HepG2 (cell line): ENCODE measurements around the gene BTG2. TPM values are rescaled to one million over a fixed set of nuclear protein-coding genes. Genes with fewer than 3 reads are reported as not detected.

Source experiments
- AHR ChIP-seq: IDR thresholded peaks from 2 replicates; pipeline ENCODE4 v1.6.1; 2018; ENCODE audit warnings: missing genetic modification reagents, missing compliant biosample characterization
- MTF1 ChIP-seq: sonication (generic); formaldehyde crosslinking; IDR thresholded peaks from 2 replicates; pipeline ENCODE4 v1.5.0; 2020; ENCODE audit warnings: missing genetic modification reagents
- YEATS4 ChIP-seq: sonication (generic); formaldehyde crosslinking; IDR thresholded peaks from 2 replicates; pipeline ENCODE4 v1.4.0; 2020; ENCODE audit warnings: missing genetic modification reagents, borderline replicate concordance
- polyA plus RNA-seq, 8 experiments: library from polyadenylated mRNA; depleted of rRNA in 3 of 8; stranded (reverse) in 7 of 8; unstranded in 1 of 8; fragments of >200 nt; fragmentation: Illumina TruSeq in 4 of 8; extraction: Trizol in 4 of 8; gene quantifications; 2 replicates each; pipeline versions ENCODE4 v1.2.1 to v1.2.3, GENCODE V29; 2011 to 2016; ENCODE audit warnings: low read depth in 4 of 8, missing spikeins in 1 of 8, mixed read lengths in 1 of 8; ENCODE audit not compliant: insufficient read depth in 1 of 8
- total RNA-seq, 5 experiments: library from RNA; depleted of rRNA; stranded (reverse); fragments of >200 nt; fragmentation: Illumina TruSeq; extraction: Trizol; gene quantifications; 2 replicates each; pipeline ENCODE4 v1.2.3, GENCODE V29; 2016; ENCODE audit warnings: low read depth in 1 of 5
- TF ChIP-seq, protein P1 (sequence below): sonication (generic); formaldehyde crosslinking; conservative IDR thresholded peaks from 2 replicates; pipeline ENCODE4 v1.4.0; 2020; ENCODE audit warnings: mild to moderate bottlenecking, missing genetic modification reagents, moderate library complexity
- TF ChIP-seq, protein P2 (sequence below), 2 experiments: IDR thresholded peaks; 2 replicates each; pipeline ENCODE4 v1.6.1; 2011 to 2012; ENCODE audit warnings: low read length in 2 of 2, borderline replicate concordance in 1 of 2, low read depth in 1 of 2, mild to moderate bottlenecking in 1 of 2, moderate library complexity in 1 of 2
- TF ChIP-seq, protein P3 (sequence below): sonication (generic); formaldehyde crosslinking; IDR thresholded peaks from 2 replicates; pipeline ENCODE4 v1.9.0; 2022; ENCODE audit warnings: missing genetic modification reagents, mild to moderate bottlenecking, borderline replicate concordance
- TF ChIP-seq, protein P4 (sequence below): sonication (generic); formaldehyde crosslinking; IDR thresholded peaks from 2 replicates; pipeline ENCODE4 v1.5.1; 2020; ENCODE audit warnings: mild to moderate bottlenecking, missing genetic modification reagents, moderate library complexity
- TF ChIP-seq, protein P5 (sequence below): sonication (generic); formaldehyde crosslinking; IDR thresholded peaks from 2 replicates; pipeline ENCODE4 v1.4.0; 2020; ENCODE audit warnings: mild to moderate bottlenecking, missing genetic modification reagents

BTG2 gene
- total and polyA plus RNA-seq, 2 of the 13 experiments (the other 11 are each of a cell fraction or from before 2014, with no cell fraction given), result 13.6 to 18.3 TPM

DNA sequence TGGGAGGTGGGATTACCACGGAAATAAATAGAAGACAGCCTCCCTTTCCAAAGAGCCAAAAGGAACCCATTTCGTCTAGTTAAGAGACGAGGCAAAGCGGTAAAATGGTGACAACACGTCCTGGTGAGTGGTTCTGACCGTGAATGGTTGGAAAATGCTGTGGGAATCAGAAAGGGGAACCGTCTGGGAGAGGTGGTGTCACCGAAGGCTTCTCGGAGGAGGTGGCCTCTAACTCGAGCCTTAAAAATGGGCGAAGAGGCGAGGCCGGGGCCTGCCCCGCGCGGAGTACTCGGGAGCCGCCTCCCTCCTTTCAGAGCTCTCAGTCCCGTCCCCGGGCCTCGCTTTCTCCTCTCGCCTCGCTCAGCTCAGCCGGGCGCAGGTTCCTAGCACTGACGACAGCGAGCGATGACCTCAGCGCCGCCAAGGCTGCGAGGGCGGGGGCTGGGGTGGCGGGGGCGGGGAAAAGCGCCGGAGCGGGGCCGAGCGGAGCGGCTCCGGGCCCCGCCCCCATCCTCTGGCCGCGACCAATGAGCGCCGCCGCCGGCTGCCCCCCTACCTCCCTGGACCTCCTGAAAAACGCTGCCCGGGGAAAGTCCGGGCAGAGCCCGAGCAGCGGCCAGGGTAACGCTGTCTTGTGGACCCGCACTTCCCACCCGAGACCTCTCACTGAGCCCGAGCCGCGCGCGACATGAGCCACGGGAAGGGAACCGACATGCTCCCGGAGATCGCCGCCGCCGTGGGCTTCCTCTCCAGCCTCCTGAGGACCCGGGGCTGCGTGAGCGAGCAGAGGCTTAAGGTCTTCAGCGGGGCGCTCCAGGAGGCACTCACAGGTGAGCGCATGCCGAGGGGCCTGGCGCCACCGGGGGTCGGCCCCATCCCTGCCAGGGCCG lies at the start of gene BTG2 (continued):
- TF ChIP-seq, protein P1, sequence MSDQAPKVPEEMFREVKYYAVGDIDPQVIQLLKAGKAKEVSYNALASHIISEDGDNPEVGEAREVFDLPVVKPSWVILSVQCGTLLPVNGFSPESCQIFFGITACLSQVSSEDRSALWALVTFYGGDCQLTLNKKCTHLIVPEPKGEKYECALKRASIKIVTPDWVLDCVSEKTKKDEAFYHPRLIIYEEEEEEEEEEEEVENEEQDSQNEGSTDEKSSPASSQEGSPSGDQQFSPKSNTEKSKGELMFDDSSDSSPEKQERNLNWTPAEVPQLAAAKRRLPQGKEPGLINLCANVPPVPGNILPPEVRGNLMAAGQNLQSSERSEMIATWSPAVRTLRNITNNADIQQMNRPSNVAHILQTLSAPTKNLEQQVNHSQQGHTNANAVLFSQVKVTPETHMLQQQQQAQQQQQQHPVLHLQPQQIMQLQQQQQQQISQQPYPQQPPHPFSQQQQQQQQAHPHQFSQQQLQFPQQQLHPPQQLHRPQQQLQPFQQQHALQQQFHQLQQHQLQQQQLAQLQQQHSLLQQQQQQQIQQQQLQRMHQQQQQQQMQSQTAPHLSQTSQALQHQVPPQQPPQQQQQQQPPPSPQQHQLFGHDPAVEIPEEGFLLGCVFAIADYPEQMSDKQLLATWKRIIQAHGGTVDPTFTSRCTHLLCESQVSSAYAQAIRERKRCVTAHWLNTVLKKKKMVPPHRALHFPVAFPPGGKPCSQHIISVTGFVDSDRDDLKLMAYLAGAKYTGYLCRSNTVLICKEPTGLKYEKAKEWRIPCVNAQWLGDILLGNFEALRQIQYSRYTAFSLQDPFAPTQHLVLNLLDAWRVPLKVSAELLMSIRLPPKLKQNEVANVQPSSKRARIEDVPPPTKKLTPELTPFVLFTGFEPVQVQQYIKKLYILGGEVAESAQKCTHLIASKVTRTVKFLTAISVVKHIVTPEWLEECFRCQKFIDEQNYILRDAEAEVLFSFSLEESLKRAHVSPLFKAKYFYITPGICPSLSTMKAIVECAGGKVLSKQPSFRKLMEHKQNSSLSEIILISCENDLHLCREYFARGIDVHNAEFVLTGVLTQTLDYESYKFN (CRISPR knock-in tag), result peak; percentile 41
- TF ChIP-seq, protein P2, sequence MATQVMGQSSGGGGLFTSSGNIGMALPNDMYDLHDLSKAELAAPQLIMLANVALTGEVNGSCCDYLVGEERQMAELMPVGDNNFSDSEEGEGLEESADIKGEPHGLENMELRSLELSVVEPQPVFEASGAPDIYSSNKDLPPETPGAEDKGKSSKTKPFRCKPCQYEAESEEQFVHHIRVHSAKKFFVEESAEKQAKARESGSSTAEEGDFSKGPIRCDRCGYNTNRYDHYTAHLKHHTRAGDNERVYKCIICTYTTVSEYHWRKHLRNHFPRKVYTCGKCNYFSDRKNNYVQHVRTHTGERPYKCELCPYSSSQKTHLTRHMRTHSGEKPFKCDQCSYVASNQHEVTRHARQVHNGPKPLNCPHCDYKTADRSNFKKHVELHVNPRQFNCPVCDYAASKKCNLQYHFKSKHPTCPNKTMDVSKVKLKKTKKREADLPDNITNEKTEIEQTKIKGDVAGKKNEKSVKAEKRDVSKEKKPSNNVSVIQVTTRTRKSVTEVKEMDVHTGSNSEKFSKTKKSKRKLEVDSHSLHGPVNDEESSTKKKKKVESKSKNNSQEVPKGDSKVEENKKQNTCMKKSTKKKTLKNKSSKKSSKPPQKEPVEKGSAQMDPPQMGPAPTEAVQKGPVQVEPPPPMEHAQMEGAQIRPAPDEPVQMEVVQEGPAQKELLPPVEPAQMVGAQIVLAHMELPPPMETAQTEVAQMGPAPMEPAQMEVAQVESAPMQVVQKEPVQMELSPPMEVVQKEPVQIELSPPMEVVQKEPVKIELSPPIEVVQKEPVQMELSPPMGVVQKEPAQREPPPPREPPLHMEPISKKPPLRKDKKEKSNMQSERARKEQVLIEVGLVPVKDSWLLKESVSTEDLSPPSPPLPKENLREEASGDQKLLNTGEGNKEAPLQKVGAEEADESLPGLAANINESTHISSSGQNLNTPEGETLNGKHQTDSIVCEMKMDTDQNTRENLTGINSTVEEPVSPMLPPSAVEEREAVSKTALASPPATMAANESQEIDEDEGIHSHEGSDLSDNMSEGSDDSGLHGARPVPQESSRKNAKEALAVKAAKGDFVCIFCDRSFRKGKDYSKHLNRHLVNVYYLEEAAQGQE (IDR thresholded peaks at IDR 0.05; ENCODE audit: borderline replicate concordance in 1 of 2, low read depth in 1 of 2, low read length in 2 of 2), result peak in 1 of 2 experiments; percentile 53; a peak in 1 of 4 replicates
- no peak for TF ChIP-seq MTF1 (CRISPR knock-in tag)
- TF ChIP-seq, protein P3, sequence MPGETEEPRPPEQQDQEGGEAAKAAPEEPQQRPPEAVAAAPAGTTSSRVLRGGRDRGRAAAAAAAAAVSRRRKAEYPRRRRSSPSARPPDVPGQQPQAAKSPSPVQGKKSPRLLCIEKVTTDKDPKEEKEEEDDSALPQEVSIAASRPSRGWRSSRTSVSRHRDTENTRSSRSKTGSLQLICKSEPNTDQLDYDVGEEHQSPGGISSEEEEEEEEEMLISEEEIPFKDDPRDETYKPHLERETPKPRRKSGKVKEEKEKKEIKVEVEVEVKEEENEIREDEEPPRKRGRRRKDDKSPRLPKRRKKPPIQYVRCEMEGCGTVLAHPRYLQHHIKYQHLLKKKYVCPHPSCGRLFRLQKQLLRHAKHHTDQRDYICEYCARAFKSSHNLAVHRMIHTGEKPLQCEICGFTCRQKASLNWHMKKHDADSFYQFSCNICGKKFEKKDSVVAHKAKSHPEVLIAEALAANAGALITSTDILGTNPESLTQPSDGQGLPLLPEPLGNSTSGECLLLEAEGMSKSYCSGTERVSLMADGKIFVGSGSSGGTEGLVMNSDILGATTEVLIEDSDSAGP (CRISPR knock-in tag), result peak; percentile 71
- peak; percentile 41; the same call in 1 of the 2 replicates for TF ChIP-seq YEATS4 (CRISPR knock-in tag)
- TF ChIP-seq, protein P4, sequence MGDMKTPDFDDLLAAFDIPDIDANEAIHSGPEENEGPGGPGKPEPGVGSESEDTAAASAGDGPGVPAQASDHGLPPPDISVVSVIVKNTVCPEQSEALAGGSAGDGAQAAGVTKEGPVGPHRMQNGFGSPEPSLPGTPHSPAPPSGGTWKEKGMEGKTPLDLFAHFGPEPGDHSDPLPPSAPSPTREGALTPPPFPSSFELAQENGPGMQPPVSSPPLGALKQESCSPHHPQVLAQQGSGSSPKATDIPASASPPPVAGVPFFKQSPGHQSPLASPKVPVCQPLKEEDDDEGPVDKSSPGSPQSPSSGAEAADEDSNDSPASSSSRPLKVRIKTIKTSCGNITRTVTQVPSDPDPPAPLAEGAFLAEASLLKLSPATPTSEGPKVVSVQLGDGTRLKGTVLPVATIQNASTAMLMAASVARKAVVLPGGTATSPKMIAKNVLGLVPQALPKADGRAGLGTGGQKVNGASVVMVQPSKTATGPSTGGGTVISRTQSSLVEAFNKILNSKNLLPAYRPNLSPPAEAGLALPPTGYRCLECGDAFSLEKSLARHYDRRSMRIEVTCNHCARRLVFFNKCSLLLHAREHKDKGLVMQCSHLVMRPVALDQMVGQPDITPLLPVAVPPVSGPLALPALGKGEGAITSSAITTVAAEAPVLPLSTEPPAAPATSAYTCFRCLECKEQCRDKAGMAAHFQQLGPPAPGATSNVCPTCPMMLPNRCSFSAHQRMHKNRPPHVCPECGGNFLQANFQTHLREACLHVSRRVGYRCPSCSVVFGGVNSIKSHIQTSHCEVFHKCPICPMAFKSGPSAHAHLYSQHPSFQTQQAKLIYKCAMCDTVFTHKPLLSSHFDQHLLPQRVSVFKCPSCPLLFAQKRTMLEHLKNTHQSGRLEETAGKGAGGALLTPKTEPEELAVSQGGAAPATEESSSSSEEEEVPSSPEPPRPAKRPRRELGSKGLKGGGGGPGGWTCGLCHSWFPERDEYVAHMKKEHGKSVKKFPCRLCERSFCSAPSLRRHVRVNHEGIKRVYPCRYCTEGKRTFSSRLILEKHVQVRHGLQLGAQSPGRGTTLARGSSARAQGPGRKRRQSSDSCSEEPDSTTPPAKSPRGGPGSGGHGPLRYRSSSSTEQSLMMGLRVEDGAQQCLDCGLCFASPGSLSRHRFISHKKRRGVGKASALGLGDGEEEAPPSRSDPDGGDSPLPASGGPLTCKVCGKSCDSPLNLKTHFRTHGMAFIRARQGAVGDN, result peak; percentile 87
- 0 out of 2 replicates have a peak, but pooled peaks have one; percentile 27 for TF ChIP-seq AHR (CRISPR knock-in tag)
- TF ChIP-seq, protein P5, sequence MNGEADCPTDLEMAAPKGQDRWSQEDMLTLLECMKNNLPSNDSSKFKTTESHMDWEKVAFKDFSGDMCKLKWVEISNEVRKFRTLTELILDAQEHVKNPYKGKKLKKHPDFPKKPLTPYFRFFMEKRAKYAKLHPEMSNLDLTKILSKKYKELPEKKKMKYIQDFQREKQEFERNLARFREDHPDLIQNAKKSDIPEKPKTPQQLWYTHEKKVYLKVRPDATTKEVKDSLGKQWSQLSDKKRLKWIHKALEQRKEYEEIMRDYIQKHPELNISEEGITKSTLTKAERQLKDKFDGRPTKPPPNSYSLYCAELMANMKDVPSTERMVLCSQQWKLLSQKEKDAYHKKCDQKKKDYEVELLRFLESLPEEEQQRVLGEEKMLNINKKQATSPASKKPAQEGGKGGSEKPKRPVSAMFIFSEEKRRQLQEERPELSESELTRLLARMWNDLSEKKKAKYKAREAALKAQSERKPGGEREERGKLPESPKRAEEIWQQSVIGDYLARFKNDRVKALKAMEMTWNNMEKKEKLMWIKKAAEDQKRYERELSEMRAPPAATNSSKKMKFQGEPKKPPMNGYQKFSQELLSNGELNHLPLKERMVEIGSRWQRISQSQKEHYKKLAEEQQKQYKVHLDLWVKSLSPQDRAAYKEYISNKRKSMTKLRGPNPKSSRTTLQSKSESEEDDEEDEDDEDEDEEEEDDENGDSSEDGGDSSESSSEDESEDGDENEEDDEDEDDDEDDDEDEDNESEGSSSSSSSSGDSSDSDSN (CRISPR knock-in tag), result peak; percentile 84
